ENCODE data around the gene ALX4.

The ALX4 gene

GRCh38 chr11:44309478-44310205, at the start of gene ALX4:
TSS of gene ALX4 (minus strand) at chr11:44310139. CDS start at chr11:44310062, 77 bp downstream.
- no peaks in the 10 kb centered on the region for H3K9me3 ChIP-seq (ENCODE audit: control insufficient read depth in 1 of 2, low read length in 2 of 2)
- peak within 1 kb of the TSS in 1 of 2 donors; percentile 43 for H3K4me3 ChIP-seq (ENCODE audit: low read depth in 1 of 2, low read length in 2 of 2)
- H3K4me1 ChIP-seq (ENCODE audit: control insufficient read depth in 1 of 2, insufficient read depth in 2 of 2, low read length in 2 of 2) = peaks cover 9 to 15% of the 10 kb centered on the region in 2 donors
- no peaks in the 10 kb centered on the region for H3K36me3 ChIP-seq (ENCODE audit: control insufficient read depth in 1 of 2, insufficient read depth in 2 of 2, low read length in 2 of 2)
- H3K27ac ChIP-seq (ENCODE audit: low read depth, low read length) = no peak within 1 kb of the TSS
- H3K27me3 ChIP-seq (ENCODE audit: control insufficient read depth in 1 of 2, insufficient read depth in 2 of 2, low read length in 2 of 2) = peaks cover 88 to 94% of the 10 kb centered on the region in 2 donors
- no peak within 1 kb of the TSS for H3K9ac ChIP-seq (ENCODE audit: low read depth in 1 of 2, low read length in 2 of 2)

- Histone ChIP-seq H3K9ac (ENCODE audit: low read depth in 1 of 2, low read length in 2 of 2) (no peak overlapping the region), H3K4me1 (ENCODE audit: control insufficient read depth in 1 of 2, insufficient read depth in 2 of 2, low read length in 2 of 2) (no peaks in the 10 kb centered on the region), H3K9me3 (ENCODE audit: control insufficient read depth in 1 of 2, low read length in 2 of 2) (no peaks in the 10 kb centered on the region), H3K27me3 (ENCODE audit: control insufficient read depth in 1 of 2, insufficient read depth in 2 of 2, low read length in 2 of 2) (peaks cover 0 to 4% of the 10 kb centered on the region in 2 donors), H3K27ac (ENCODE audit: low read depth, low read length) (no peak overlapping the region), H3K36me3 (ENCODE audit: control insufficient read depth in 1 of 2, insufficient read depth in 2 of 2, low read length in 2 of 2) (no peaks in the 10 kb centered on the region), H3K4me3 (ENCODE audit: low read depth in 1 of 2, low read length in 2 of 2) (no peak overlapping the region)
Measured at GRCh38 chr11:44359162-44359561, 49.2 kb upstream of the ALX4 start.

- no peak overlapping the region for H3K27ac ChIP-seq (ENCODE audit: low read depth, low read length)
- H3K36me3 ChIP-seq (ENCODE audit: control insufficient read depth in 1 of 2, insufficient read depth in 2 of 2, low read length in 2 of 2) = no peaks in the 10 kb centered on the region
- H3K9me3 ChIP-seq (ENCODE audit: control insufficient read depth in 1 of 2, low read length in 2 of 2) = no peaks in the 10 kb centered on the region
- no peak overlapping the region for H3K4me3 ChIP-seq (ENCODE audit: low read depth in 1 of 2, low read length in 2 of 2)
- H3K9ac ChIP-seq (ENCODE audit: low read depth in 1 of 2, low read length in 2 of 2) = no peak overlapping the region
- H3K4me1 ChIP-seq (ENCODE audit: control insufficient read depth in 1 of 2, insufficient read depth in 2 of 2, low read length in 2 of 2) = no peaks in the 10 kb centered on the region
- peaks cover 0 to 4% of the 10 kb centered on the region in 2 donors for H3K27me3 ChIP-seq (ENCODE audit: control insufficient read depth in 1 of 2, insufficient read depth in 2 of 2, low read length in 2 of 2)
Measured at GRCh38 chr11:44358713-44359112, 48.8 kb upstream of the ALX4 start.

- Histone ChIP-seq H3K4me3 (ENCODE audit: low read depth in 1 of 2, low read length in 2 of 2) (no peak overlapping the region), H3K9ac (ENCODE audit: low read depth in 1 of 2, low read length in 2 of 2) (no peak overlapping the region), H3K36me3 (ENCODE audit: control insufficient read depth in 1 of 2, insufficient read depth in 2 of 2, low read length in 2 of 2) (no peaks in the 10 kb centered on the region)
Measured at GRCh38 chr11:44357711-44358110, 47.8 kb upstream of the ALX4 start.

GRCh38 chr11:44356351-44356750, 46.4 kb upstream of the ALX4 start:
- no peak overlapping the region for H3K4me3 ChIP-seq (ENCODE audit: low read depth in 1 of 2, low read length in 2 of 2)
- no peaks in the 10 kb centered on the region for H3K9me3 ChIP-seq (ENCODE audit: control insufficient read depth in 1 of 2, low read length in 2 of 2)
- H3K27me3 ChIP-seq (ENCODE audit: control insufficient read depth in 1 of 2, insufficient read depth in 2 of 2, low read length in 2 of 2) = no peaks in the 10 kb centered on the region
- no peaks in the 10 kb centered on the region for H3K36me3 ChIP-seq (ENCODE audit: control insufficient read depth in 1 of 2, insufficient read depth in 2 of 2, low read length in 2 of 2)
- no peak overlapping the region for H3K9ac ChIP-seq (ENCODE audit: low read depth in 1 of 2, low read length in 2 of 2)
- H3K4me1 ChIP-seq (ENCODE audit: control insufficient read depth in 1 of 2, insufficient read depth in 2 of 2, low read length in 2 of 2) = no peaks in the 10 kb centered on the region
- H3K27ac ChIP-seq (ENCODE audit: low read depth, low read length) = no peak overlapping the region

More at GRCh38 chr11:44357711-44358110, 47.8 kb upstream of the ALX4 start:
- Histone ChIP-seq H3K27ac (ENCODE audit: low read depth, low read length) (no peak overlapping the region), H3K9me3 (ENCODE audit: control insufficient read depth in 1 of 2, low read length in 2 of 2) (no peaks in the 10 kb centered on the region), H3K4me1 (ENCODE audit: control insufficient read depth in 1 of 2, insufficient read depth in 2 of 2, low read length in 2 of 2) (no peaks in the 10 kb centered on the region), H3K27me3 (ENCODE audit: control insufficient read depth in 1 of 2, insufficient read depth in 2 of 2, low read length in 2 of 2) (no peaks in the 10 kb centered on the region)

- H3K9ac ChIP-seq (ENCODE audit: low read depth in 1 of 2, low read length in 2 of 2) = no peak overlapping the region
- H3K9me3 ChIP-seq (ENCODE audit: control insufficient read depth in 1 of 2, low read length in 2 of 2) = no peaks in the 10 kb centered on the region
- H3K27ac ChIP-seq (ENCODE audit: low read depth, low read length) = no peak overlapping the region
- H3K27me3 ChIP-seq (ENCODE audit: control insufficient read depth in 1 of 2, insufficient read depth in 2 of 2, low read length in 2 of 2) = peaks cover 0 to 4% of the 10 kb centered on the region in 2 donors
- H3K36me3 ChIP-seq (ENCODE audit: control insufficient read depth in 1 of 2, insufficient read depth in 2 of 2, low read length in 2 of 2) = no peaks in the 10 kb centered on the region
- no peaks in the 10 kb centered on the region for H3K4me1 ChIP-seq (ENCODE audit: control insufficient read depth in 1 of 2, insufficient read depth in 2 of 2, low read length in 2 of 2)
- H3K4me3 ChIP-seq (ENCODE audit: low read depth in 1 of 2, low read length in 2 of 2) = no peak overlapping the region
Measured at GRCh38 chr11:44351898-44352498, 42.1 kb upstream of the ALX4 start.

- H3K9me3 ChIP-seq (ENCODE audit: control insufficient read depth in 1 of 2, low read length in 2 of 2) = no peaks in the 10 kb centered on the region
- no peaks in the 10 kb centered on the region for H3K36me3 ChIP-seq (ENCODE audit: control insufficient read depth in 1 of 2, insufficient read depth in 2 of 2, low read length in 2 of 2)
- no peak overlapping the region for H3K27ac ChIP-seq (ENCODE audit: low read depth, low read length)
- no peaks in the 10 kb centered on the region for H3K4me1 ChIP-seq (ENCODE audit: control insufficient read depth in 1 of 2, insufficient read depth in 2 of 2, low read length in 2 of 2)
- H3K27me3 ChIP-seq (ENCODE audit: control insufficient read depth in 1 of 2, insufficient read depth in 2 of 2, low read length in 2 of 2) = peaks cover 0 to 4% of the 10 kb centered on the region in 2 donors
- no peak overlapping the region for H3K4me3 ChIP-seq (ENCODE audit: low read depth in 1 of 2, low read length in 2 of 2)
- no peak overlapping the region for H3K9ac ChIP-seq (ENCODE audit: low read depth in 1 of 2, low read length in 2 of 2)
Measured at GRCh38 chr11:44351006-44351660, 41.2 kb upstream of the ALX4 start.

GRCh38 chr11:44349328-44349727, 39.4 kb upstream of the ALX4 start:
- Histone ChIP-seq H3K9ac (ENCODE audit: low read depth in 1 of 2, low read length in 2 of 2) (no peak overlapping the region), H3K4me1 (ENCODE audit: control insufficient read depth in 1 of 2, insufficient read depth in 2 of 2, low read length in 2 of 2) (no peaks in the 10 kb centered on the region), H3K27ac (ENCODE audit: low read depth, low read length) (no peak overlapping the region), H3K27me3 (ENCODE audit: control insufficient read depth in 1 of 2, insufficient read depth in 2 of 2, low read length in 2 of 2) (peaks cover 0 to 11% of the 10 kb centered on the region in 2 donors), H3K4me3 (ENCODE audit: low read depth in 1 of 2, low read length in 2 of 2) (no peak overlapping the region), H3K36me3 (ENCODE audit: control insufficient read depth in 1 of 2, insufficient read depth in 2 of 2, low read length in 2 of 2) (no peaks in the 10 kb centered on the region), H3K9me3 (ENCODE audit: control insufficient read depth in 1 of 2, low read length in 2 of 2) (no peaks in the 10 kb centered on the region)

- Histone ChIP-seq H3K36me3 (ENCODE audit: control insufficient read depth in 1 of 2, insufficient read depth in 2 of 2, low read length in 2 of 2) (no peaks in the 10 kb centered on the region), H3K9me3 (ENCODE audit: control insufficient read depth in 1 of 2, low read length in 2 of 2) (no peaks in the 10 kb centered on the region), H3K4me1 (ENCODE audit: control insufficient read depth in 1 of 2, insufficient read depth in 2 of 2, low read length in 2 of 2) (no peaks in the 10 kb centered on the region), H3K27ac (ENCODE audit: low read depth, low read length) (no peak overlapping the region), H3K27me3 (ENCODE audit: control insufficient read depth in 1 of 2, insufficient read depth in 2 of 2, low read length in 2 of 2) (peaks cover 0 to 11% of the 10 kb centered on the region in 2 donors), H3K9ac (ENCODE audit: low read depth in 1 of 2, low read length in 2 of 2) (no peak overlapping the region), H3K4me3 (ENCODE audit: low read depth in 1 of 2, low read length in 2 of 2) (no peak overlapping the region)
Measured at GRCh38 chr11:44348721-44349120, 38.8 kb upstream of the ALX4 start.

GRCh38 chr11:44348114-44348513, 38.2 kb upstream of the ALX4 start:
- Histone ChIP-seq H3K4me3 (ENCODE audit: low read depth in 1 of 2, low read length in 2 of 2) (no peak overlapping the region), H3K36me3 (ENCODE audit: control insufficient read depth in 1 of 2, insufficient read depth in 2 of 2, low read length in 2 of 2) (no peaks in the 10 kb centered on the region), H3K9ac (ENCODE audit: low read depth in 1 of 2, low read length in 2 of 2) (no peak overlapping the region), H3K27ac (ENCODE audit: low read depth, low read length) (no peak overlapping the region), H3K4me1 (ENCODE audit: control insufficient read depth in 1 of 2, insufficient read depth in 2 of 2, low read length in 2 of 2) (no peaks in the 10 kb centered on the region), H3K27me3 (ENCODE audit: control insufficient read depth in 1 of 2, insufficient read depth in 2 of 2, low read length in 2 of 2) (peaks cover 0 to 11% of the 10 kb centered on the region in 2 donors), H3K9me3 (ENCODE audit: control insufficient read depth in 1 of 2, low read length in 2 of 2) (no peaks in the 10 kb centered on the region)

All from duodenal mucosa (tissue), 2 donors.